IMR-90 (cell line): ENCODE data around the gene INPP5B. TPM values are rescaled to one million over a fixed set of nuclear protein-coding genes. Genes with fewer than 3 reads are reported as not detected.

Experiments
- ATAC-seq: fragments of 200-7000 bp; cut with Tn5 transposase; 2 replicates; pipeline ENCODE4 v1.9.1; 2020; ENCODE audit warnings: low read depth, mild to moderate bottlenecking, moderate library complexity
- BruUV-seq: library from RNA; stranded (reverse); fragments of 400-500 nt; replicated peaks from 2 replicates; lab custom pipeline; 2021; lab: Mats Ljungman, UMichigan
- CTCF ChIA-PET: fragments of 300-600 bp; formaldehyde crosslinking; extraction: SDS; loops from one replicate; lab custom pipeline; 2021; ENCODE audit warnings: antibody characterized with exemption; lab: Yijun Ruan, JAX
- POLR2A ChIA-PET: fragments of 300-600 bp; sonication (Branson Sonifier 250); formaldehyde crosslinking; loops from one replicate; lab custom pipeline; 2022; ENCODE audit warnings: antibody characterized with exemption; ENCODE audit not compliant: unreplicated experiment; lab: Charles Lee
- DNase-seq: peaks from one replicate; pipeline ENCODE4 v3.0.0; 2013
- H2AFZ ChIP-seq: replicated peaks from 2 replicates; pipeline ENCODE3; 2013; ENCODE audit warnings: low read length, mild to moderate bottlenecking; ENCODE audit not compliant: poor library complexity
- H2AK5ac ChIP-seq: 2 replicates; pipeline ENCODE4 v1.6.1; 2013; ENCODE audit warnings: low read depth, low read length, inconsistent platforms
- H2AK9ac ChIP-seq: replicated peaks from 2 replicates; pipeline ENCODE3; 2013; ENCODE audit warnings: mild to moderate bottlenecking, low read depth, low read length, moderate library complexity; ENCODE audit not compliant: poor library complexity
- H2BK120ac ChIP-seq: 2 replicates; pipeline ENCODE4 v1.6.1; 2013; ENCODE audit warnings: low read depth, low read length, inconsistent platforms
- H2BK15ac ChIP-seq: 3 replicates; pipeline ENCODE4 v1.6.1; 2013; ENCODE audit warnings: low read depth, low read length, inconsistent platforms
- H2BK20ac ChIP-seq: 2 replicates; pipeline ENCODE4 v1.6.1; 2013; ENCODE audit warnings: low read depth, mild to moderate bottlenecking, inconsistent platforms, low read length, moderate library complexity
- H2BK5ac ChIP-seq: 2 replicates; pipeline ENCODE4 v1.6.1; 2013; ENCODE audit warnings: mild to moderate bottlenecking, low read depth, low read length, inconsistent platforms; ENCODE audit not compliant: poor library complexity, severe bottlenecking
- H3K14ac ChIP-seq: replicated peaks from 2 replicates; pipeline ENCODE4 v1.6.1; 2013; ENCODE audit warnings: low read depth, low read length, inconsistent platforms
- H3K18ac ChIP-seq: 2 replicates; pipeline ENCODE4 v1.6.1; 2013; ENCODE audit warnings: low read depth, low read length, control low read depth
- H3K23ac ChIP-seq: 2 replicates; pipeline ENCODE4 v1.6.1; 2013; ENCODE audit warnings: low read depth, low read length, inconsistent platforms
- H3K27ac ChIP-seq: 2 replicates; pipeline ENCODE4 v1.5.1; 2013; ENCODE audit warnings: mild to moderate bottlenecking, control low read depth, low read length; ENCODE audit not compliant: insufficient read depth
- H3K27me3 ChIP-seq: 2 replicates; pipeline ENCODE4 v1.6.1; 2013; ENCODE audit warnings: low read length; ENCODE audit not compliant: control insufficient read depth, insufficient read depth
- H3K36me3 ChIP-seq: 2 replicates; pipeline ENCODE4 v1.6.1; 2013; ENCODE audit warnings: low read length, mixed read lengths; ENCODE audit not compliant: control insufficient read depth, insufficient read depth
- H3K4ac ChIP-seq: 2 replicates; pipeline ENCODE4 v1.6.1; 2013; ENCODE audit warnings: low read depth, low read length, inconsistent platforms
- H3K4me1 ChIP-seq: 2 replicates; pipeline ENCODE4 v1.6.1; 2013; ENCODE audit warnings: low read length, mixed read lengths; ENCODE audit not compliant: control insufficient read depth, insufficient read depth
- H3K4me2 ChIP-seq: 2 replicates; pipeline ENCODE4 v1.6.1; 2013; ENCODE audit warnings: low read depth, mild to moderate bottlenecking, control low read depth, low read length, moderate library complexity
- H3K4me3 ChIP-seq: 2 replicates; pipeline ENCODE4 v1.5.1; 2013; ENCODE audit warnings: low read depth, mild to moderate bottlenecking, control low read depth, low read length, moderate library complexity; ENCODE audit not compliant: insufficient read depth
- H3K56ac ChIP-seq: 2 replicates; pipeline ENCODE4 v1.6.1; 2013; ENCODE audit warnings: low read length, inconsistent platforms; ENCODE audit not compliant: insufficient read depth; ENCODE audit errors: extremely low read depth
- H3K79me1 ChIP-seq, 2 experiments: 2 replicates each; pipeline ENCODE4 v1.6.1; 2013; ENCODE audit warnings: low read length in 2 of 2, inconsistent platforms in 1 of 2, low read depth in 1 of 2
- H3K9ac ChIP-seq: 2 replicates; pipeline ENCODE4 v1.6.1; 2013; ENCODE audit warnings: low read depth, low read length, control low read depth
- H3K9me1 ChIP-seq: 2 replicates; pipeline ENCODE4 v1.6.1; 2013; ENCODE audit warnings: low read length, inconsistent platforms; ENCODE audit not compliant: insufficient read depth
- H3K9me3 ChIP-seq: 2 replicates; pipeline ENCODE4 v1.6.1; 2013; ENCODE audit warnings: low read length; ENCODE audit not compliant: control insufficient read depth, insufficient read depth
- H4K20me1 ChIP-seq: 2 replicates; pipeline ENCODE4 v1.6.1; 2013; ENCODE audit warnings: low read length, inconsistent platforms; ENCODE audit not compliant: insufficient read depth
- H4K5ac ChIP-seq: 2 replicates; pipeline ENCODE4 v1.6.1; 2013; ENCODE audit warnings: mild to moderate bottlenecking, low read depth, low read length, control low read depth
- H4K8ac ChIP-seq, 2 experiments: 2 replicates each; pipeline ENCODE4 v1.6.1; 2013; ENCODE audit warnings: low read depth in 2 of 2, low read length in 2 of 2, control low read depth in 1 of 2, inconsistent platforms in 1 of 2
- H4K91ac ChIP-seq: 2 replicates; pipeline ENCODE4 v1.6.1; 2013; ENCODE audit warnings: low read depth, low read length, inconsistent platforms; ENCODE audit not compliant: insufficient read depth
- BHLHE40 ChIP-seq: fragments of 150-350 bp; IDR thresholded peaks from 2 replicates; pipeline ENCODE4 v1.6.1; 2016; ENCODE audit warnings: mild to moderate bottlenecking, low read depth, low read length
- CEBPB ChIP-seq: IDR thresholded peaks from 2 replicates; pipeline ENCODE4 v1.6.1; 2012; ENCODE audit warnings: low read depth, low read length, improper control_type of control experiment
- FOS ChIP-seq: fragments of 150-350 bp; IDR thresholded peaks from 2 replicates; pipeline ENCODE4 v1.6.1; 2016; ENCODE audit warnings: low read depth, low read length
- MAFK ChIP-seq: IDR thresholded peaks from 2 replicates; pipeline ENCODE4 v1.6.1; 2012; ENCODE audit warnings: low read depth, low read length, improper control_type of control experiment
- MAZ ChIP-seq: IDR thresholded peaks from 2 replicates; pipeline ENCODE4 v1.6.1; 2012; ENCODE audit warnings: low read depth, mild to moderate bottlenecking, low read length, improper control_type of control experiment, moderate library complexity, borderline replicate concordance
- MXI1 ChIP-seq: IDR thresholded peaks from 2 replicates; pipeline ENCODE4 v1.6.1; 2012; ENCODE audit warnings: low read depth, mild to moderate bottlenecking, low read length, moderate library complexity, borderline replicate concordance
- POLR2A ChIP-seq: IDR thresholded peaks from 2 replicates; pipeline ENCODE4 v1.6.1; 2012; ENCODE audit warnings: mild to moderate bottlenecking, low read depth, low read length
- RFX5 ChIP-seq: IDR thresholded peaks from 2 replicates; pipeline ENCODE4 v1.8.0; 2012; ENCODE audit warnings: low read depth, mild to moderate bottlenecking, low read length, moderate library complexity
- SMC3 ChIP-seq: fragments of 150-350 bp; IDR thresholded peaks from 2 replicates; pipeline ENCODE4 v1.6.1; 2016; ENCODE audit warnings: low read depth, mild to moderate bottlenecking, antibody characterized with exemption, low read length, moderate library complexity
- WGBS, 2 experiments: methylation state at CpG; one replicate each; pipeline versions ENCODE4 v1.1.5 to v1.1.7; 2013; ENCODE audit warnings: missing lambda C conversion rate in 2 of 2; ENCODE audit not compliant: insufficient read length in 1 of 2; ENCODE audit errors: extremely low coverage in 2 of 2; 5-methylcytosine and 5-hydroxymethylcytosine counted together
- dilution Hi-C: fragments of 300-500 bp; cut with HindIII; formaldehyde crosslinking; loops from one replicate; pipeline ENCODE4 v1.14.3; 2018; ENCODE audit warnings: low sequenced_read_pairs; ENCODE audit not compliant: unreplicated experiment
- in situ Hi-C: fragments of 300-500 bp; cut with MboI; formaldehyde crosslinking; loops from 3 replicates; pipeline ENCODE4 v1.14.3; 2019; ENCODE audit warnings: low sequenced_read_pairs, inconsistent platforms, mixed read lengths
- intact Hi-C: fragments of 100-400 bp; cut with micrococcal nuclease; formaldehyde crosslinking; loops from 2 replicates; pipeline ENCODE4 v1.10.0; 2022
- polyA plus RNA-seq, 3 experiments: library from polyadenylated mRNA; depleted of rRNA; stranded (reverse); fragments of >200 nt; gene quantifications; 2 replicates each; pipeline ENCODE4 v1.2.3, GENCODE V29; 2012; ENCODE audit warnings: low replicate concordance in 1 of 3
- total RNA-seq: library from RNA; depleted of rRNA; stranded (reverse); fragments of >200 nt; gene quantifications from 2 replicates; pipeline ENCODE4 v1.2.3, GENCODE V29; 2012
- TF ChIP-seq, protein P1 (sequence below): fragments of 150-350 bp; IDR thresholded peaks from 2 replicates; pipeline ENCODE4 v1.6.1; 2016; ENCODE audit warnings: low read depth, mild to moderate bottlenecking, low read length, moderate library complexity, borderline replicate concordance
- TF ChIP-seq, protein P2 (sequence below): fragments of 150-350 bp; IDR thresholded peaks from 2 replicates; pipeline ENCODE4 v1.6.1; 2017; ENCODE audit warnings: mild to moderate bottlenecking, antibody characterized with exemption, low read length, low read depth

The INPP5B gene
- total and polyA plus RNA-seq, 2 of the 4 experiments (the other 2 are of a cell fraction), result 9.4 to 20.4 TPM

GRCh38 chr1:37914719-37915475 is 32.0 kb downstream of the INPP5B start:
- in situ Hi-C loops, result no loop called here
- no peak for ATAC-seq
- no peak overlapping the region for H4K91ac ChIP-seq
- H2AK9ac ChIP-seq, result no peak overlapping the region
- H2AK5ac ChIP-seq, result no peak overlapping the region
- H3K9me3 ChIP-seq, result peaks cover 5% of the 10 kb centered on the region; the same call in 1 of the 2 replicates
- DNase-seq, result no peak
- ChIA-PET CTCF (no interaction called here), POLR2A (no interaction called here)
- H2BK20ac ChIP-seq, result no peak overlapping the region
- H3K9me1 ChIP-seq, result peaks cover 5% of the 10 kb centered on the region
- dilution Hi-C loops, result no loop called here
- H3K9ac ChIP-seq, result no peak overlapping the region
- H3K14ac ChIP-seq, result no peak overlapping the region
- H4K20me1 ChIP-seq, result peaks cover 18% of the 10 kb centered on the region; the same call in 1 of the 2 replicates
- no TSS peak for BruUV-seq
- no peak overlapping the region for H3K56ac ChIP-seq
- H3K18ac ChIP-seq, result no peak overlapping the region
- H3K23ac ChIP-seq, result no peak overlapping the region
- TF ChIP-seq CEBPB, result no peak
- no peak for TF ChIP-seq FOS
- no peak for TF ChIP-seq MAZ
- TF ChIP-seq RFX5, result no peak
- no peak for TF ChIP-seq MAFK
- no peak for TF ChIP-seq BHLHE40
- TF ChIP-seq, protein P1, sequence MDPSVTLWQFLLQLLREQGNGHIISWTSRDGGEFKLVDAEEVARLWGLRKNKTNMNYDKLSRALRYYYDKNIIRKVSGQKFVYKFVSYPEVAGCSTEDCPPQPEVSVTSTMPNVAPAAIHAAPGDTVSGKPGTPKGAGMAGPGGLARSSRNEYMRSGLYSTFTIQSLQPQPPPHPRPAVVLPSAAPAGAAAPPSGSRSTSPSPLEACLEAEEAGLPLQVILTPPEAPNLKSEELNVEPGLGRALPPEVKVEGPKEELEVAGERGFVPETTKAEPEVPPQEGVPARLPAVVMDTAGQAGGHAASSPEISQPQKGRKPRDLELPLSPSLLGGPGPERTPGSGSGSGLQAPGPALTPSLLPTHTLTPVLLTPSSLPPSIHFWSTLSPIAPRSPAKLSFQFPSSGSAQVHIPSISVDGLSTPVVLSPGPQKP, result no peak
- no peak for TF ChIP-seq MXI1
- TF ChIP-seq, protein P2, sequence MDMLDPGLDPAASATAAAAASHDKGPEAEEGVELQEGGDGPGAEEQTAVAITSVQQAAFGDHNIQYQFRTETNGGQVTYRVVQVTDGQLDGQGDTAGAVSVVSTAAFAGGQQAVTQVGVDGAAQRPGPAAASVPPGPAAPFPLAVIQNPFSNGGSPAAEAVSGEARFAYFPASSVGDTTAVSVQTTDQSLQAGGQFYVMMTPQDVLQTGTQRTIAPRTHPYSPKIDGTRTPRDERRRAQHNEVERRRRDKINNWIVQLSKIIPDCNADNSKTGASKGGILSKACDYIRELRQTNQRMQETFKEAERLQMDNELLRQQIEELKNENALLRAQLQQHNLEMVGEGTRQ, result no peak
- TF ChIP-seq SMC3, result no peak
- no peak for TF ChIP-seq POLR2A
- no peak overlapping the region for H2BK15ac ChIP-seq
- H3K4me3 ChIP-seq, result no peak overlapping the region
- H3K4me2 ChIP-seq, result no peak overlapping the region
- intact Hi-C loops, result no loop called here
- WGBS, 2 experiments, result no CpG with 5 or more reads among the region's 4 CpGs
- no peak overlapping the region for H3K4ac ChIP-seq
- H2BK5ac ChIP-seq, result no peak overlapping the region
- no peak overlapping the region for H2AFZ ChIP-seq
- H3K79me1 ChIP-seq, result peaks cover 32 to 37% of the 10 kb centered on the region in 2 experiments
- no peaks in the 10 kb centered on the region for H3K27me3 ChIP-seq
- H3K4me1 ChIP-seq, result no peaks in the 10 kb centered on the region
- no peak overlapping the region for H3K27ac ChIP-seq
- H4K5ac ChIP-seq, result no peak overlapping the region
- peaks cover 11% of the 10 kb centered on the region for H3K36me3 ChIP-seq
- H2BK120ac ChIP-seq, result no peak overlapping the region
- H4K8ac ChIP-seq, result no peak overlapping the region
